Activated CD4-positive, alpha-beta memory T cell treated with anti-CD3 and anti-CD28 coated beads for 36 hours (primary cell): ENCODE measurements around the gene TOLLIP. TPM values are rescaled to one million over a fixed set of nuclear protein-coding genes. Genes with fewer than 3 reads are reported as not detected.
"Not testable (repeated sequence)": the region's sequence is repeated elsewhere in the genome, so short reads cannot be mapped to it uniquely, and the experiment has no call there.

Experiments used
- CTCF ChIA-PET: fragments of 350-600 bp; sonication (Branson Sonifier 250); formaldehyde crosslinking; loops from one replicate; lab custom pipeline; 2021; ENCODE audit warnings: antibody characterized with exemption, inconsistent platforms; lab: Charles Lee
- POLR2A ChIA-PET: fragments of 350-600 bp; sonication (Branson Sonifier 250); formaldehyde crosslinking; loops from one replicate; lab custom pipeline; 2021; ENCODE audit warnings: antibody characterized with exemption; lab: Charles Lee
- DNase-seq: peaks from one replicate; pipeline ENCODE4 v3.0.0-alpha.2; 2020
- H3K27ac Mint-ChIP-seq: one replicate; pipeline ENCODE4 v1.8.0; 2021; ENCODE audit warnings: mixed read lengths
- H3K27me3 Mint-ChIP-seq: one replicate; pipeline ENCODE4 v1.8.0; 2021; ENCODE audit warnings: mixed read lengths
- H3K36me3 Mint-ChIP-seq: one replicate; pipeline ENCODE4 v1.8.0; 2021; ENCODE audit warnings: mixed read lengths
- H3K4me1 Mint-ChIP-seq: one replicate; pipeline ENCODE4 v1.8.0; 2021; ENCODE audit warnings: low read depth, mixed read lengths
- H3K4me3 Mint-ChIP-seq: one replicate; pipeline ENCODE4 v1.8.0; 2021; ENCODE audit warnings: mild to moderate bottlenecking, mixed read lengths
- H3K9me3 Mint-ChIP-seq: one replicate; pipeline ENCODE4 v1.8.0; 2021; ENCODE audit warnings: mixed read lengths
- intact Hi-C: fragments of 100-400 bp; cut with micrococcal nuclease; formaldehyde crosslinking; loops from one replicate; pipeline ENCODE4 v1.15.1; 2023
- total RNA-seq, 2 experiments: library from RNA; stranded (reverse); gene quantifications; one replicate each; pipeline ENCODE4 v1.2.3, GENCODE V29; 2021

The TOLLIP gene
- total RNA-seq: 10 to 100 TPM; 30.0 to 32.1 TPM

DNA sequence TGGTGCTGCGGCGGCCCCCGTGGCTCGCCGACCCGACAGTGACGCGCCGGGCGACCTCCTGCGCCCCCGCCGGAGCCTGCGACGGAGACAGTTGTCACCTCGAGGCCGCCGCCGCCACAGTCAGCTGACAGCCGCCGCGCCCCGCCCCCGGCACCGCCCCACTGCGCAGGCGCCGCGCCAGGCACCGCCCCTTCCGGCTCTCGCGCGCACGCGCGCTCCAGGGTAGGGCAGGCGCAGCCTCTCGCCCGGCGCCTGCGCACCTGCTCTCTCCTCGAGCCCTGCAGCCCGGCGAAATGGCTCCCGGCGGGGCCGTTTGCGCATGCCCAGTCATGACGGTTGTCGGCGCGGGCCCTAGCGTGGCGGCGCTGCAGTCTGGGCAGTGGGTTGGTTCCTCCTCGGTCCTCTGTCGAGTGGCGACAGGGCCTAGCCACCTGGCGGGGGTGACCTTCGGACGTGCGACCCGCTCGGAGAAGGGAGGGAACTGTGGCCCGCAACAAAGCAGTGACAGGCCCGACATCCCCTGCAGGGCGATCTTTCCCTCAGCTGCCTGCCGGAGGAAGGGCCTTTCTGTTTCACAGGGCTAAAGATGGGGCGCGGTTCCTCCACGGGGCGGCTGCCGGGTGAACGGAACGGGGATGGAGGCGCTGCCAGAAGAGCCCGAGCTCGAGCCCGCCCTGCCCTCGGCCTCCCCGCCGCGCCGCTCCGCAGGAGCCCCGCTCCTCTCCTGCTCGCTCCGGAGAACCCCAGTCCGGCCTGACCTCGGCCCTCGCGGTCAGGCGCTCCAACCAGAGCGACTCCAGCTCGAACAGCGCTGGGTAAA lies at the start of gene TOLLIP:
TOLLIP (minus strand) TSS at position 135 of the 820 bp plus-strand sequence; CDS start at position 1, 134 bp downstream.
- intact Hi-C loops: loop anchor here (1.0 to 2.0 kb wide), 4 partner anchors 21 to 265 kb away; no protein-coding TSS in a partner anchor
- ChIA-PET CTCF (interaction anchor here (0.7 to 2.3 kb wide), 7 partner anchors 20 to 265 kb away, joined by 3 to 9 read pairs (median 3); no protein-coding TSS in a partner anchor), POLR2A (interaction anchor here (1.8 to 3.0 kb wide), 2 partner anchors 47 to 74 kb away, joined by 7 to 16 read pairs; no protein-coding TSS in a partner anchor)
- Mint-ChIP-seq H3K4me1 (peaks cover 37% of the 10 kb centered on the region), H3K4me3 (peak within 1 kb of the TSS; percentile 76), H3K36me3 (no peaks in the 10 kb centered on the region), H3K27me3 (no peaks in the 10 kb centered on the region), H3K27ac (peak within 1 kb of the TSS; percentile 87), H3K9me3 (no peaks in the 10 kb centered on the region)
- DNase-seq: peak; percentile 97

- POLR2A ChIA-PET: not testable (repeated sequence)
These were observed 49.5 kb upstream of the TOLLIP start for GRCh38 chr11:1358931-1359330.

GRCh38 chr11:1358286-1358685 lies 48.9 kb upstream of the TOLLIP start:
- no peak overlapping the region for H3K4me3 Mint-ChIP-seq
- H3K27ac Mint-ChIP-seq: no peak overlapping the region
- no peaks in the 10 kb centered on the region for H3K9me3 Mint-ChIP-seq
- peaks cover 11% of the 10 kb centered on the region for H3K27me3 Mint-ChIP-seq
- no peaks in the 10 kb centered on the region for H3K4me1 Mint-ChIP-seq
- no peaks in the 10 kb centered on the region for H3K36me3 Mint-ChIP-seq
- no peak for DNase-seq
- intact Hi-C loops: no loop called here
- CTCF ChIA-PET: interaction anchor here (0.7 kb wide), 1 partner anchor 156 kb away, joined by 4 read pairs; no protein-coding TSS in a partner anchor
- POLR2A ChIA-PET: no interaction called here

More at GRCh38 chr11:1358931-1359330, 49.5 kb upstream of the TOLLIP start:
- DNase-seq, H3K27ac Mint-ChIP-seq, intact Hi-C loops, H3K36me3 Mint-ChIP-seq, H3K9me3 Mint-ChIP-seq, H3K4me3 Mint-ChIP-seq, H3K4me1 Mint-ChIP-seq: not testable (repeated sequence)
- peaks cover 11% of the 10 kb centered on the region for H3K27me3 Mint-ChIP-seq
- CTCF ChIA-PET: interaction anchor here (0.7 kb wide), 1 partner anchor 156 kb away, joined by 4 read pairs; no protein-coding TSS in a partner anchor

DNA sequence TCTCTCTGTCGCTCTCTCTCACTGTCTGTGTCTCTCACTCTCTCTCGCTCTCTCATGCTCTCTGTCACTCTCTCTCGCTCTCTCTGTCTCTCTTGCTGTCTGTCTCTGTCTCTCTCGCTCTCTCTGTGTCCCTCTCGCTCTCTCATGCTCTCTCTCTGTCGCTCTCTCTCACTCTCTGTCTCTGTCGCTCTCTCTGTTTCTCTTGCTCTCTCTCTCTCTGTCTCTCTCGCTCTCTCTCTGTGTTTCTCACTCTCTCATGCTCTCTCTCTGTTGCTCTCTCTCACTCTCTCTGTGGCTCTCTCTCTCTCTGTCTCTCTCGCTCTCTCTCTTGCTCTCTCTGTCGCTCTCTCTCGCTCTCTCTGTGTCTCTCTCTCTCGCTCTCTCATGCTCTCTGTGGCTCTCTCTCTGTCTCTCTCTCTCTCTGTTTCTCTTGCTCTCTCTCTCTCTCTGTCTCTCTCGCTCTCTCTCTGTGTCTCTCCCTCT lies 47.1 kb upstream of the TOLLIP start:
- intact Hi-C loops: no loop called here
- H3K27ac Mint-ChIP-seq: no peak overlapping the region
- H3K4me3 Mint-ChIP-seq: no peak overlapping the region
- CTCF ChIA-PET: no interaction called here
- no peak for DNase-seq
- no peaks in the 10 kb centered on the region for H3K9me3 Mint-ChIP-seq
- H3K27me3 Mint-ChIP-seq: peaks cover 7% of the 10 kb centered on the region
- H3K36me3 Mint-ChIP-seq: no peaks in the 10 kb centered on the region
- POLR2A ChIA-PET: no interaction called here
- H3K4me1 Mint-ChIP-seq: no peaks in the 10 kb centered on the region

DNA sequence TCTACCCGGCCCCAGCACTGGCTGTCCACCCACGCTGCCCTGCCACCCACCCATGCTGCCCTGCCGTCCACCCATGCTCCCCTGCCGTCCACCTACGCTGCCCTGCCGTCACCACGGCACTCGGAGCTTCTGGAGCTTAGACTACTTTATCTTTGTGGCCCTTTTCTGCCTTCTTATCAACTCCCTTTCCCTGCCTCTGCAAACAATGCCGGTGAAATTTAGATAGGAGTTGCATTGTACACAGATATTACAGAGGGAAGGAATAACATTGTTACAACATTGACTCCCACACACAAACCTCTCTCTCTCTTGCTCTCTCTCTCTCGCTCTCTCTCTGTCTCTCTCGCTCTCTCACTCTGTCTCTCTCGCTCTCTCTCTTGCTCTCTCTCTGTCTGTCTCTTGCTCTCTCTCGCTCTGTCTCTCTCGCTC lies 46.6 kb upstream of the TOLLIP start:
- no peaks in the 10 kb centered on the region for H3K36me3 Mint-ChIP-seq
- CTCF ChIA-PET: no interaction called here
- H3K27ac Mint-ChIP-seq: no peak overlapping the region
- no peak for DNase-seq
- no peaks in the 10 kb centered on the region for H3K4me1 Mint-ChIP-seq
- no peaks in the 10 kb centered on the region for H3K9me3 Mint-ChIP-seq
- POLR2A ChIA-PET: no interaction called here
- intact Hi-C loops: no loop called here
- H3K4me3 Mint-ChIP-seq: no peak overlapping the region
- H3K27me3 Mint-ChIP-seq: peaks cover 7% of the 10 kb centered on the region

DNA sequence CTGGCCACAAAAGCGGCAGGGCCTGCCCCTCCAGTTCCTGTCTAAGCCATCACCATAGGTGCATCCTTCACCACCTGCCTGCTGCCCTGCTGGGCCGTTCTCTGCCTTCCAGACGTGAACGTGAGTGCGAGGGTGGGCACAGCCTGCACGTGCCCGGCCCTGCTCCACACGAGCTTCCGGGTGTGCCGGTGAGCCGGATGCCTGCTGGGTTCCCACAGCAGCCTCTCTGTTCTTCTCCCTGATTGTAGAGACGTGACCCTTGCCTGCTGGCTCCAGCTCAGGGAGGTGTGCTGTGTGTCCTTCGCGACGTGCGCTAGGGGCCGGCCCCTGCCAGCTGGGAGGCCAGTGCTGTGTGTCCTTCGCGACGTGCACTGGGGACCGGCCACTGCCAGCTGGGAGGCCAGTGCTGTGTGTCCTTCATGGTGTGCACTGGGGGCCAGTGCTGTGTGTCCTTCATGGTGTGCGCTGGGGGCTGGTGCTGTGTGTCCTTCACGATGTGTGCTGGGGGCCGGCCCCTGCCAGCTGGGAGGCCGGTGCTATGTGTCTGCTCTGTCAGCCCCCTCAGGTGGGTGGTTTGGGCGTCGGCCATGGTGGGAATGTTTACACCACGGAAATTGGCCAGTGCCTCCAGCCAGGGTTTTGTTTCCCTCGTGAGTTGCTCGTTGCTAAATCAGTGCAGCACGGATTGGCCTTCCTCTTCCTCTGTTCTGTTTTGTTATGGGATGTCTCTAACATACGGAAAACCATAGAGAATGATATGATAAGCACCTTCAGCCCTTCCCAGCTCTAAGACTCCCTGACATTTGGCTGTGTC lies 44.9 kb upstream of the TOLLIP start:
- no peak overlapping the region for H3K27ac Mint-ChIP-seq
- no peaks in the 10 kb centered on the region for H3K4me1 Mint-ChIP-seq
- no peaks in the 10 kb centered on the region for H3K9me3 Mint-ChIP-seq
- intact Hi-C loops: no loop called here
- H3K36me3 Mint-ChIP-seq: no peaks in the 10 kb centered on the region
- H3K4me3 Mint-ChIP-seq: no peak overlapping the region
- ChIA-PET CTCF (no interaction called here), POLR2A (no interaction called here)
- H3K27me3 Mint-ChIP-seq: peaks cover 5% of the 10 kb centered on the region
- no peak for DNase-seq

GRCh38 chr11:1353383-1354124 lies 44.1 kb upstream of the TOLLIP start:
- Mint-ChIP-seq H3K4me1 (no peaks in the 10 kb centered on the region), H3K36me3 (no peaks in the 10 kb centered on the region), H3K4me3 (no peak overlapping the region), H3K27me3 (peaks cover 5% of the 10 kb centered on the region), H3K27ac (no peak overlapping the region), H3K9me3 (no peaks in the 10 kb centered on the region)
- ChIA-PET CTCF (no interaction called here), POLR2A (no interaction called here)
- DNase-seq: no peak
- intact Hi-C loops: no loop called here

GRCh38 chr11:1352696-1353382 lies 43.4 kb upstream of the TOLLIP start:
- H3K36me3 Mint-ChIP-seq: no peaks in the 10 kb centered on the region
- intact Hi-C loops: no loop called here
- no peak overlapping the region for H3K4me3 Mint-ChIP-seq
- no peak overlapping the region for H3K27ac Mint-ChIP-seq
- ChIA-PET CTCF (no interaction called here), POLR2A (no interaction called here)
- H3K27me3 Mint-ChIP-seq: peaks cover 5% of the 10 kb centered on the region
- no peaks in the 10 kb centered on the region for H3K4me1 Mint-ChIP-seq
- H3K9me3 Mint-ChIP-seq: no peaks in the 10 kb centered on the region
- DNase-seq: no peak

DNA sequence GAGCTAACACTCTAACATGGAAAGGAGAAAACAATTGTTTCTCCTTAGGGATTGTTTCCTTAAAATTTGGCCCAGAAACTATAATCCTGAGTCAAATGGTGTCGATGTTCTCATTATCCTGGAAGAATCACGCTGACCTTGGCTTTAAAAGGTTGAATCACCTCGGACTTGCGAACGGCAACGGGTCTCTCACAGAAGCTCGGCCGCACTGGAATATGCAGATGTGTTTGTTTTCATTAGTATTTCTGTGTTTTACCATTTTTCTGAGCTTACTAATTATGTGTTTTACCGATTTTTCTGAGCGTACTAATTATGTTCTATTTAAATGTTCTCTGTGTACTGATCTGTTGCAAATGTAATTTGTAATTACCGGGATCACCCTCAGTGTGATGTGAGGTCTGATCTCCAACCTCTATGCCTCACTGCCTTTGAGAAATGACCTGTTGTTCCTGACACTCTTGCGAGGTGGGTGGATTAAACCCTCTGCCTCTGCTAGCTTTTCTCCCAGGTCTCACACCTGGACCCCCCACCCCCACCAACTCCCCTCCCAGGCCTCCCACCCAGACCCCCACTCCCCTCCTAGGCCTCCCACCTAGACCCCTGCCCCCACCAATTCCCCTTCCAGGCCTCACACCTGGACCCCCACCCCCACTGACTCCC lies 42.0 kb upstream of the TOLLIP start:
- Mint-ChIP-seq H3K4me1 (no peaks in the 10 kb centered on the region), H3K9me3 (no peaks in the 10 kb centered on the region), H3K4me3 (no peak overlapping the region), H3K36me3 (no peaks in the 10 kb centered on the region), H3K27ac (no peak overlapping the region), H3K27me3 (peaks cover 5% of the 10 kb centered on the region)
- intact Hi-C loops: no loop called here
- ChIA-PET POLR2A (no interaction called here), CTCF (no interaction called here)
- no peak for DNase-seq

DNA sequence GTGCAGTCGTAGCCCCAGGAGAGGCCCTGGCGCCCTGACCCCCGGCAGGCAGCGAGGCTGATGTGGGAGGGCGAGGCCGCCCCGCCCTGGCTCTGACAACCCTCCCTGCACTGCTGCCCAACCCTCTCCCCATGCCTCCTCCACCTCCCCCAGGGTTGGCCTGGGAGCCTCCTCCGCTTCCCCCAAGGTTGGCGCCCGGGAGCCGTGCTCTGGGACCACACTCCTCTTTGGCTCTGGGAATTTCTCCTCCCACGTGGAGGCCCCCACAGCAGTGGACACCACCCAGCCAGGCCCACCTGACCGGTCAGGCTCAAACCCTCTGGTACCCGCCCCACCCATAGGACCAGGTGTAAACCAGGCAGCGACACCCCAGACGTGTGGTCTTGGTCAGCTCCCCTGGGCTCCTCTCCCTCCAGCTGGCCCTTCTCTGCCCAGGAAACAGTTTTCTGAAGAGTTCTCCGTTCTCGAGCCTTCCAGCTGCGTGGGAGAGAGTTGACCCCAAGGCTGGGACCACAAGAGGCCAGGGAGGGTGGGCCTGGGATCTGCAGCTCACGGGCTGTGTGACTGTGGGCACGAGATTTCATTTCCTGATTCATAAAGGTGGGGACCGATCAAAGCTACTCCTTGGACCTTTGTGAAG lies 40.8 kb upstream of the TOLLIP start:
- ChIA-PET POLR2A (no interaction called here), CTCF (no interaction called here)
- no peaks in the 10 kb centered on the region for H3K4me1 Mint-ChIP-seq
- no peaks in the 10 kb centered on the region for H3K36me3 Mint-ChIP-seq
- H3K27ac Mint-ChIP-seq: no peak overlapping the region
- intact Hi-C loops: no loop called here
- no peaks in the 10 kb centered on the region for H3K9me3 Mint-ChIP-seq
- no peak for DNase-seq
- H3K4me3 Mint-ChIP-seq: no peak overlapping the region
- H3K27me3 Mint-ChIP-seq: no peaks in the 10 kb centered on the region
